Measurements from ENCODE around the gene TP63. TPM values are rescaled to one million over a fixed set of nuclear protein-coding genes. Genes with fewer than 3 reads are reported as not detected.

TP63 gene
- total RNA-seq, 1 donor from 2014 or later: 190 TPM

DNA sequence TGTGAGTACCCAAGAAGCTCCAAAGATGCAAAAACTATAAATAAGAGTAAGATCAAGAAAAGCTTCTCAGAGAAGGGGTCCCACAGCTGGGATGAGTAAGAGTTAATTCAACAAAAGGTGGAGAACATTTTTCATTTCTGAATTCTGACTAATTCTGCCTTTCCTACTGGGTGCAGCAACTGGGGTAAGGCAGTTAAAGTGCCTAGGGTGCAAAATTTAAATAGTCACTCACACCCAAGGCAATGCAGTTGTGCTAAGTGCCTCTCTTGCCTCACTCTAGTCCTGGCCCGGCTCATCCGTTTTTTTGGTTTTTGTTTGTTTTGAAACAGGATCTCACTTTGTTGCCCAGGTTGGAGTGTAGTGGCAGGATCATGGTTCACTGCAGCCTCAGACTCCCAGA, 240.2 kb downstream of the TP63 start:
- ATAC-seq: peak; percentile 47

DNA sequence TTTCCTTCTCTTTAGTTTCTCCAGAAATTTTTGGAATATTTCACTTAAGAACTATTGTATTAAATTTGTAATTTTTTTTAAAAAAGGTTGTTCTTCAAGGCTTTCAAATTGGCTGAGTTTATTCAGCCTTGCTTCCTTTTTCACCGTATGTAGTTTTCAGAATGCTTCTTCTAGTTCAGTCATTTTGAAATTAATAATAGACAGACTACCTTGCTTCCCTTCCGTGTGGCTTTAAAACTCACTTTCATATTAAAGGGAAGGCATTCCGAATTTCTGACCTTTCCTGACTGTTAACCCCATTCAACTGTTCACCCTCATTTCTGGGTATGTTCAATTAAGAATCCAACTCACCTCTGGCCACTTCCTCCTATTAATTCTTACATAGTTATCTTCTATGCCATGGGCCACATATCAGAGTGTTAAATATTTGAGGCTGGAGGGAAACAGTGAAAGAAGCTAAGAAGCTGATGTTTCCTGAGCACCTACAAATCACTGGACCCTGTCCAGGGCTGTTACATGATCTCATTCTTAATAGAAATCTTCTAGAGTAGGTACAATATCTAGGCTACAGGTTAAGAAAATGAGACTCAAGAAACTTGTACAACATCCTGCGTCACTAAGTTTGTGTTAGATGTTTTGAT, 252.0 kb downstream of the TP63 start:
- ATAC-seq: no peak

DNA sequence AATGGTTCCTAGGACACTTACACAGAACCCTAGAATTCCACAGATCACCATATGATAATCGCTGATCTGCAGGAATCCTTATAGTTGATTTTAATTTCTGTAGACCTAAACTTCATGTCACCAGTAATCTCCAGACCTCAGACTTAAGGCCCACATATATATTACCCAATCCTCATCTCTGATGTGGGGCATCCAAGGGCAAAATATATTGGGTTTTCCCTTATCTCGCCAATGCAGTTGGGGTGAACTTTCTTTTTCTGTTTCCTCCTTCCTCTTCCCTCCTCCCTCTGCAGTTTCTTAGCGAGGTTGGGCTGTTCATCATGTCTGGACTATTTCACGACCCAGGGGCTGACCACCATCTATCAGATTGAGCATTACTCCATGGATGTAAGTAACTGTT, 259.3 kb downstream of the TP63 start:
- ATAC-seq: no peak

DNA sequence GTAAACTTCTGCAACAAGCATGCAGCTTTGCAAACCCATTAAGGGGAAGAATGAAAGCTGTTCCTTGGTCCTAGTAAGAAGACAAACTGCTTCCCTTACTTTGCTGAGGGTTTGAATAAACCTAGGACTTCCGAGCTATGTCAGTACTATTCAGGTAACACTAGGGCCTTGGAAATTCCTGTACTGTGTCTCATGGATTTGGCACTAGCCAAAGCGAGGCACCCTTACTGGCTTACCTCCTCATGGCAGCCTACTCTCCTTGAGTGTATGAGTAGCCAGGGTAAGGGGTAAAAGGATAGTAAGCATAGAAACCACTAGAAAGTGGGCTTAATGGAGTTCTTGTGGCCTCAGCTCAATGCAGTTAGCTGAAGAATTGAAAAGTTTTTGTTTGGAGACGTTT, 265.3 kb downstream of the TP63 start:
- ATAC-seq: peak; percentile 49

DNA sequence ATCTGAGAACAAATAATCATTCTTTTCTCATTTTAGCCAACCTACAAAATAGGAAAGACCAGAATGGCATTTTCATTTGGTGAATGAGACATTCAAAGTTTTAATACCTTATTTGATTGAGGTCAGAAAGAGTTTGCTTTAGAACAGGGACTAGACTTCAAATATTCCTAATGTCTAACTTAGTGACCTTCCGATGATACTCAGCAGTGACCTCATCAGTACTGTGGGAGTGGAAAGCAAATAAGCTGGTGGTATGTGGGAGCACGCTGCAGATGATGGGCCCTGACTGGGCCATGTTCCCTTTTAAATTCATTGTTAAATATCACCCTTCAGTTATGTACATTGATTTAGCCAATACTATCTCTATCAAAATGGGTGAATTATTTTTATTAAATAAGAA, 266.2 kb downstream of the TP63 start:
- no peak for ATAC-seq

DNA sequence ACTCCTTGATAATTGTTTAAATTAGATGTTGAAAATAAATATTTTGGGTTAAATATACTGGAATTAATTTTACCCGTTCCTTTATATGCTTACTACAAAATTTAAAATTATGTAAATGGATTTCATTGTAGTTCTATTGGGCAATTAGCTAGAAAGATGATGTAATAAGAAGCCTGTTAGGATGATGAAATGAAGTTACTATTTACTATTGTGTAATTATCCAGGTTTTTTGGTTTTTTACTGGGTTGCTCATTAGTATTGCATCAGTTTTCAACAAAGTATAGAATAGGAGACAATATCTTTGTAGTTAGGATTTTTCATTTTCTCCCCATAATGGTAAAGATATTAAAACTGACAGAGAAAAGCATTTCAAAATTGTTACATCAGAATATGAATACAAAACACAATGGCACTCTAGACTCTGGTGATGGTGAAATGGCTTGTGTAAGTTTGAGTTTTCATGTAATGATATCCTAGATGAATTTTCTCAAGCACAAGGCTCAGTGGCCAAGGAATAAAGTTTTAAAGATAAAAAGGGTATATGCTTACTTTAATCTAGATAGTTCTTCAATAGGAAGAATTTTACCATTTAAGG, 267.5 kb downstream of the TP63 start:
- ATAC-seq: no peak

DNA sequence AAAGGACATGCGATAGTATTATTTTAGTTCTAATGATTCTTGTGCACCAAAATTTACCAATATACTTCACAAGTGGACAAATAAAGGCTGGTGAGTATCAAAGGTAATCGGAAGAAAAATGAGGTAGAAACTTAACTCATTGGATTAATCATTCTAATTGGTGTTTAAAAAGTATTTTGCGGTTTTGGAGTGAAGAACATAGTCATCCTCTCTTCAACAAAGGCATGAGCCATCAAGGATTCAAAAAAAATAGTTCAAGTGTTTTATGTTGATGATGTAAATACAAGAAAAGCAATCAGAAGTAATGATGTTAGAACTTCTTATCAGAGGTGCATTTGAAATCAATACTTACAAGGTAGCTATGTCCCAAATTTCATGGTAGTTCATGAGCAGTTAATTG, 268.0 kb downstream of the TP63 start:
- ATAC-seq: no peak

DNA sequence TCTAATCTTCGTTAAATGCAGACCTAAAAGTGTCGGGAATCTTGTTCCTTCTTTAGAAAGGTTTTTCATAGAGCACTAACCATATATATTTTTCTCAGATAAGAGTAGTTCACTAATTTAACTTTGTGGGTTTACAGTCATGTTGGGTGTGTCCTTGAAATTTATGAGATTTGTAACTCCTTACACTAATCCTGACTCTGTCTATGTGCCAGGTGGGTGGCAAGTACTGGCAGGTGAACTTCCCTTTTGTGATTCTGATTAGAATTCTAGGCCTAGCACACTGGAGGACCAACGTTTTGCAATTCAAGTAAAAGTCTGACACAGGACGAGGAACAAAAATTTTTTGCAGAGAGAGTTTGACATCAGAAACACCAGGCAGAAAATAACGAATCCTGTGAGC, 269.4 kb downstream of the TP63 start:
- peak; percentile 93 for ATAC-seq

DNA sequence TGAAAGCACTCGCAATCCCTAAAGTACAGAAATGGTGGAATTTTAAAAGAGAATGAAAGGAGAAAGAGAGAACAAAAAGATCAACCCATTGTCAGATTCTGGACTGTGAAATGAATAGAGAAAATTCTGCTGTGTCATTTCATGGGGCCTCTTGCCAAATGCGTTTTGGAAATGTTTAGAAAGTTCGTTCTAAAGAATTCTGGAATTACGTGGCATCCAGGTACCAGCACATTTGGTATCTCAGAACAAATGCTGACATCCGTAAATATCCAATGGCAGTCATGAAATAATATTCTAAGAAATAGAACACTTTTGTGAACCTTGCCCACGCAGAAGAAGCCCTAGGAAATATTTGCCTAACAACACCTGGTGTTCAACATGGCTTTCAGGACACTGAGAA, 270.3 kb downstream of the TP63 start:
- no peak for ATAC-seq

DNA sequence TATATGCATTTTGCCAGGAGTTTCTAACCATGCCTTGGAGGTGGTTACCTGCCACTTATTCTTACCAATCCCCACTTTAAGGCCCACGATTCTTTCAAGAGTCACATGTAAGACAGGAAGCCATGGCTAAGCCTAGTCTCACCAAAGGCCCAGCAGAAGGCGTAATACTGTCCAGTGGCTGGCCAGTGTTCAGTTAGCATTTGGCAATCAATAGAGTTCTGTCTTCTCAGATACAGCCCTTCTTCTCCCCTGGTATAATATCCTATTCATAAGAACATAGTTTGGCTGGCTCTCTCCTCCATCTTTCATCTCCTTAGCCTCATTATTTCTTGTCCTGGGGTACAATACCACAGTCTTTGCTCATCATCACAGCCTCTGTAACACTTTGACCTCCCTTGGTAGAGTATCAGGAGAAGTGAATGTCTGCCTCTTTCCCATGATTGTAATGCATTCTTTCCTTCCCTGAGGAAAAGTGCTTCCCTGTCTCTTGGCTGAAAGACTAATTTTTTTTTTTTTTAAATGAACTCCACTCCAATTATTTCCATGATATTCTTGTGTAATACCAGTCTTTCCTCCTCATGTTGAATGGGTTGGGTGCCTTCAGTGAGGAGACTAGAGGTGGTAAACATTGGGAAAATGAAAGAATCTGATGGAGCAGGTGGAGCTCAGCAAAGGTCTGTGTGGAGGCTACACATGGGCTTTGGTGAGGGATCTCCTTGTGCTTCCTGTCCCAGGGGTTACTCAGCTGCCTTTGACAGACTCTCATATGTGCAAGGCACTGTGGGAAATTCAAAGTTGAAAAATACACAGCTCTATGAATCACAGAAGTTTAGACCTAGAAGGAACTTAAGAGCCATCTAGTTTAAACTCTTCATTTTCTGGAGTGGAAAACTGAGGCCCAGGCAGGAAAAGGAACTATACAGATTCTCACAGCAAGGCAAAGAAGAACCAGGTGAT, 271.3 kb downstream of the TP63 start:
- ATAC-seq: peak; percentile 19

DNA sequence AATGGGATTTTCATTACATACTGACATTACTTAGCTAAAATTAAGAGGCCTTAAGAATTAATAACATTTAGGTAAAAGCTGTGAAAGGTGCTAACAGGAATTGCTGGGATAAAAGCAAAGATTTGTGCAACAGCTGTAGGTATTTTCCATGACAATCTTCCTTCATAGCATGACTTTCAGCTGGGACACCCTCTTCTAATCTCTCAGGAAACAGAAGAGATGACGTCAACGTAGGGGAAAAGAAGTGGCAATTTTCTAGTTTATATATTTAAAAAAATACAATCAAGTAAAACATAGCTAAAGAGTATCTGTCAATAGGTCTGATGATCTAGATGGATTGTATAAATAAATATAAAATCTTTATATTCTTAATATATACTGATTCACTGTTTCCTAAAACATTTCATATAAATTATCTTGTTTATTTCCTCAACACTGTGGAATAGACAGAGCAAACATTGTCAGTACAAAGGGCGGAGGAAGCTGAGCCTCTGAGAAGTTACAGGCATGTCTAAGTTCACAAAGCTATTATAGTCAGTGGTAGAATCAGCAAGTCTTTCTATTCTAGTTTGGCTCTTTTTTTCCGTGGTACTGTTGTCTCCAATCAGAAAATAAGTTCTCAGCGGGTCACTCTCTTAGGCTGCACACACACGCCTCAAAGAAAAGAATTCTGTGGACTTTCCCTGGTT, 272.5 kb downstream of the TP63 start:
- ATAC-seq: no peak

DNA sequence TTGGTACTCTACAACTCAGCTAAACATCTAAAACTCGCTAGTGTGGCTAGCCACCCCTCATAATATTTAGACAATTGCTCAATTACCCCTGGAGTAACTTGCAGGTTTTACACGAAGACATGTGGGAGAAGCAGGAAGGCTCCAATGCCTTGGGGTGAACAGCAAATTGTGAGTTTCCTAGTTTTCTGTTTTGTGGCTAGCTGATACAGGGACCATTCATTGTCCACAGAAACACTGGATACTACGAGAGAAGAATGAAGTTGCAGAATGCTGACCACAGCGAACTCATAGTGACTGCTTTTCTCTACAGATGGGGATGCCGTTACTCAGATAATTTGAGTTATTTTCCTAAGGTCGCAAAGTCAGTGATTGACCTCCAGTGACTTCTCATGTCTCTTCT, 276.6 kb downstream of the TP63 start:
- no peak for ATAC-seq

DNA sequence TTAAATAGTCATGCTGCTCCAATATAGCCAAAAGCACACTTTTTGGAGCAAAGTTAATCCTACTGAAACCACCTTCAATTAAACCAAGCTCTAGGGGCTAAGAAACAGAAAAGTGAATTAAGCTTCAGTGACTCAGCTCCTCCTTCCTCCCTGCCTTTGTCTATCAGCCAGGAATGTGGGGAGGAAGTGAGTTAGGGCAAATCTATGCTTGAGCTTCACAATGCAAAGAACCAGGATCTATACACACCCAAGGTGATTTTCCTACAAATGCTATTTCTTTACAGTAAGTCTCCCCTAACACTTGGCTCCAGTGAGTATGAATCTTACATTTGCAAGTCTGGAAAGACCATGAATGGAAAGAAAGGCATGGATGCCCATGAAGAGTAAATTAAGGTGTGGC, 277.5 kb downstream of the TP63 start:
- ATAC-seq: peak; percentile 92

DNA sequence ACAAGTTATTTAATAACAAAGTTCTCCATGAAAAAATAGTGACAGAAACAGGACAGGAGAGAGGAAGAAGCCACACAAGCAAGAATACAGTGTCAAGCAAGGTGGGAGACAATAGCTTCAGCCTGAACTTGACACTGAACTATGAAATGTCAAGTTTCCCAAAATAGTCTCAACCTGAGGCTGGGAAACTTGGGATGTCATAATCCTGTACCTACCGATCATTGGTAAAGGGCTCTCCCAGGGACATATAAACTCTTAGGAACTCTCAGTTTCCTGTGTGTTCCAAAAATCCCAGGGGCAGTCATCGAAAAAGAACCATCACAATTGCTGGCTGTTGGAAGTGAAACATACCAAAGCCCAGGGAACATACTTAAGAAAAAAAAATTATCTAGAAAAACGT, 277.9 kb downstream of the TP63 start:
- no peak for ATAC-seq

DNA sequence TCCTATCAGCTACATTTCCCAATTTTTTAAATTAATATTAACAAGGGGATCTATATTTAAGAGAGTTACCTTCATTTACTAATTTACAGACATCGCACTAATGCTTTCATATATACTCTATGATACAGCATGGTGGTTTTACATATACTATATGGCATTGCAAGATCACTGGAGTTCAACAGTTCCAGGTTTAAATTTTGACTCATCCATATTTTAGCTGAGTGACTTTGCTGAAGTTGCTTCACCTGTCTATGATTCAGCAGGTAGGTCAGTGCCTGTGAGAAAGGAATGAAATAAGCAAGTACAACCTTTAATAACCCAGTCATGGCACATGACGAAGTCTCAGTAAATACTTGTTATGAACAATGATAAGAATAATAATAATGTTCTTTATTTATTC, 278.4 kb downstream of the TP63 start:
- ATAC-seq: peak; percentile 89

DNA sequence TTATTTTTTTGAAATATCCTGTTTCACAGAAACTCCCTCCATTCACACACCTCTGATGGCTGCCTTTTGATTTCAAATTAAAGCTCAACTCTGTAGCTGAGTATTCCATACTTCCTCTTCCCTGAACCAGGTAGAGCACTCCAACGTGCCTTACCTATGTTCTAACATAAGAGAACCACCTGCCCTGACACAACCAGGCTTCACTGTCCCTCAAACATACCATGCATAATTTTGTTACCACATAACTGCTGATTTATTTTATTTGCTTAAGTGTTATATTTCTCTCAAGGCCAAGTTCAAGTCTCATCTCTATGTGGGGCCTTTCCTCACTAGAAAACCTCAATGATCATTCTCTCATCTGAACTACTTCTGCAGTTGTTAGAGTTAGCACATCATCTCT, 279.8 kb downstream of the TP63 start:
- ATAC-seq: no peak

DNA sequence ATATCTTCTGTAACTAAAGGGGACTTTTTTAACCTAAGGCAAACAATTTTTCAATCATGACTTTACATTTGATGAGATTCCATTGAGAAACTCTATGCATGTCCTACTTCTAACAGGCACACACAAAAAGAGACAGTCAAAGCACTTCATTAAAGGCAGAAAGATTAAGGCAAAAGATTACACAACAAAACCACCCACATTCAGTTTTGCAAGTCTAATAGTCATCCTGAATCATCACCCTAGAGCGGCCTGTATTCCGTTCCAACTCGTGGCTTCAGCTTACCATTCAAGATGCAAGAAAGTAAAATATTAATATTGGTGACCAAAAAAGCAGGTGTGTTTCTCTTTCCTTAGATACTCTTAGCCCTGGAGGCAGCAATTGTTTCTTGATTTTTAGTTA, 283.6 kb downstream of the TP63 start:
- peak; percentile 91 for ATAC-seq

DNA sequence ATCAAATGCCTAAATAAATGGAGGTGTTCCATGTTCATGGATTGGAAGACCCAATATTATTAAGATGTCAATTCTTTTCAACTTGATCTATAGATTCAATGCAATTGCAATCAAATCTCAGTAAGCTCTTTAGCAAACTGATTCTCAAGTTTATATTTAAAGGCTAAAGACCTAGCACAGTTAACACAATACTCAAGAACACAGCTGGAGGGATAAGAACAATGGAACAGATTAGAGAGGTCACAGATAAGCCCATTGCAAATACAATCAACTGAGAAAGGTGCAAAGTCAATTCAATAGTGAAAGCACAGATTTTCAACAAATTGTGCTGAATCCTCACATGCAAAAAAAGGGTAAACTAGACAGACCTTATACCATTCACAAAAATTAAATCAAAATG, 290.6 kb downstream of the TP63 start:
- no peak for ATAC-seq

DNA sequence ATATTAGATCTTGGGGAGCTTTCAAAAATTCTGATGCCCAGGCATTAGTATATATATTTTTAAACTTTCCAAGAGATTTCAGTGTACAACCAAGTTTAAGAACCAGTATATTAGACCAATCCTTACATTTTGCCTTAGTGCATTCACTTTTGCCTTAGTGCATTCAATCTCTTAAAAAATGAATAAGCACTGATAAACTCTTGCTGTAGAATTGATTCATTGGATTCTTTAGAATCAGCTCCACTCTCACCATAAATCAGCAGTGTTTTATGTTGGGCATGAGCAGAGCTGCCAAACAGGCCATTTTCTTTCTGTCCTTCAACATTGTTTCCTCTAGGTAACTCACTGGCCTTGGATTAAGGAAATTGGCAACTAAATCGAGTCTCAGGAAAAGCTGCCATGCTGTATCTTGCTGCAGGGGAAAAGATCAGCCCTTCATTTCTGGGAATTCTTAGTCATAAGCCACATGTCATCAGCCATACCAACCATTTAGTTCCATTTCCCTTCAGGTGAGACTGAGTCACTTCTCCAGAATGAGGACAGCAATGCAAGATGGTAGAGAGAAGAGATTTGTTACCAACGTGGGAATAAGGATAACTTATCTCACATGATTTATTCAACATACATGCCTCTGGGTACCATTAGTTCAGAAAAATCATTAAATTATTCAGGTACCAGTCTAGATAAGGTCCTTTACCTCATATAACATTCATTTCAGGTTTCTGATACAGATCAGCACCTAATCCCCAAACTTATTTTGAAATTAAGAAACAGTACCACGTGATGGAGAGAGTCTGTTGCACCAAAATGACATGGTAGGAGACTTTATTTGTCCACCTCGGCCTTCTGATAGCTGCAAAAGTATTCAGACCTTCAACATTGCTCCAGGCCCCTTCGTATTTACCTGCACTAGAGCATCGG, 297.0 kb downstream of the TP63 start:
- peak; percentile 98 for ATAC-seq

DNA sequence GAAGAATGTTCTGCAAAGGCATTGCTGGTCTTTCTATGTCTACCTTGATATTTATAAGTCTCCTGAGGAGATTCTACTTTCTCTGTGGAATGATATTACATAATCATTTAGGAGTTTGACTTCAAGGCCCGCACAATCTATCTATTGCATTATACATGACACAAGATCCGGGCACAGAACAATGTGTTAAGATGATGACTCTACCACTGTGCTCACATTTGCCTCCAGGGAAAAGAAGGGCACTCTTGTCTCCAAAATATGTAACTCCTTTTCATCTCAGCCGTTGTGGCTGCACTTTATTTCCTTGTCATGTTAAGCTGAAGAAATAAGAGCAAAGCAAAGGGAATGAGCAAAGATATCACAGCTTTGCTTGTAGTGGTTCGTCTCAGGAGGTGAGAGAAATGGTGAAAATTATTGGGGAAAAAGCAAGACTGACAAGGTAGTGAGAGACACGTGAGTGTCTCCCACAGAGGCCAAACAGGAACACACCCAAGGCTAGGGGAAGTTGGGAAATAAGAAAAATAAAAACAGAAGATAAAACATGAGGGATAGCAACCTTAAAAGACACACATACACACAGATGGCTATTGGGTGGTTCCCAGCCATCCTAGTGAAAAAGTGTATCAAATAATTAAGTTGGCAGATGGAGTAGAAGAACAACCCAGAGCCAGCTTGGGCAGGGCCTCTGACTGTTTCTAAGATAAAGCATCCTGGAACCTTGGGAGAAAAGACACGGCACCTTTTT, 305.2 kb downstream of the TP63 start:
- ATAC-seq: peak; percentile 64
